HPDE6-E6E7 (cell line): ENCODE results near the gene CLCN2.
A peak's percentile ranks its signal among the peaks of the same experiment; 100 is the strongest.
"Not testable (repeated sequence)": the region's sequence is repeated elsewhere in the genome, so short reads cannot be mapped to it uniquely, and the experiment has no call there.

ENCODE experiments used
- DNase-seq: peaks from one replicate; pipeline ENCODE4 v3.0.0; 2011; ENCODE audit warnings: missing footprints; ENCODE audit errors: extremely low spot score

CLCN2 gene

DNA sequence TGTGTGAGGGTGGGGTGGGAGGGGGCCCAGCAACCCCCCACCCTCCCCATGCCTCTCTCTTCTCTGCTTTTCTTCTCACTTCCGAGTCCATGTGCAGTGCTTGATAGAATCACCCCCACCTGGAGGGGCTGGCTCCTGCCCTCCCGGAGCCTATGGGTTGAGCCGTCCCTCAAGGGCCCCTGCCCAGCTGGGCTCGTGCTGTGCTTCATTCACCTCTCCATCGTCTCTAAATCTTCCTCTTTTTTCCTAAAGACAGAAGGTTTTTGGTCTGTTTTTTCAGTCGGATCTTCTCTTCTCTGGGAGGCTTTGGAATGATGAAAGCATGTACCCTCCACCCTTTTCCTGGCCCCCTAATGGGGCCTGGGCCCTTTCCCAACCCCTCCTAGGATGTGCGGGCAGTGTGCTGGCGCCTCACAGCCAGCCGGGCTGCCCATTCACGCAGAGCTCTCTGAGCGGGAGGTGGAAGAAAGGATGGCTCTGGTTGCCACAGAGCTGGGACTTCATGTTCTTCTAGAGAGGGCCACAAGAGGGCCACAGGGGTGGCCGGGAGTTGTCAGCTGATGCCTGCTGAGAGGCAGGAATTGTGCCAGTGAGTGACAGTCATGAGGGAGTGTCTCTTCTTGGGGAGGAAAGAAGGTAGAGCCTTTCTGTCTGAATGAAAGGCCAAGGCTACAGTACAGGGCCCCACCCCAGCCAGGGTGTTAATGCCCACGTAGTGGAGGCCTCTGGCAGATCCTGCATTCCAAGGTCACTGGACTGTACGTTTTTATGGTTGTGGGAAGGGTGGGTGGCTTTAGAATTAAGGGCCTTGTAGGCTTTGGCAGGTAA is 15.9 kb downstream of the CLCN2 start:
- DNase-seq, result peak; percentile 80

- no peak for DNase-seq
These were observed 16.7 kb downstream of the CLCN2 start for GRCh38 chr3:184344579-184345316.

GRCh38 chr3:184343200-184343876 is 18.1 kb downstream of the CLCN2 start:
- no peak for DNase-seq

GRCh38 chr3:184341925-184342324 is 19.5 kb downstream of the CLCN2 start:
- peak; percentile 94 for DNase-seq

GRCh38 chr3:184339451-184340135 is 21.8 kb downstream of the CLCN2 start:
- DNase-seq, result not testable (repeated sequence)

DNA sequence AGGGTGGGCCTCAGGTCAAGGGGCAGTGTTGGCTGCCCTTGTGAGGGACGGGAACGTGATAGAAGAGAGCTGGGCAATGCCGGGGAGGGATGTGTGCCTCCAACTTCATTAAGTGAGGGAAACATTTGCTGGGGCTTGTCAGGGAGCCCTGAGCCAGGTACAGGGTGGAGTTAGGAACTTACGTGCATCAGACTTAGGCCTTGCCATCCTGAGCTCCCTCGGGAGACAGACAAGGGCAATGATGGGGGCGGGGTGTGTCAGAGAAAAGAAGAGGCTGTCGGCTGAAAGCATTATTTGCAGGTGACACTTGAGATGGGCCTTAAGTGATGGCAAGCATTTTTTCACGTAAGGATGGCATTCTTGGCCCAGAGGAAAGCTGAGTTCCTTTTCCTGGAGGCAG is 22.4 kb downstream of the CLCN2 start:
- no peak for DNase-seq

DNA sequence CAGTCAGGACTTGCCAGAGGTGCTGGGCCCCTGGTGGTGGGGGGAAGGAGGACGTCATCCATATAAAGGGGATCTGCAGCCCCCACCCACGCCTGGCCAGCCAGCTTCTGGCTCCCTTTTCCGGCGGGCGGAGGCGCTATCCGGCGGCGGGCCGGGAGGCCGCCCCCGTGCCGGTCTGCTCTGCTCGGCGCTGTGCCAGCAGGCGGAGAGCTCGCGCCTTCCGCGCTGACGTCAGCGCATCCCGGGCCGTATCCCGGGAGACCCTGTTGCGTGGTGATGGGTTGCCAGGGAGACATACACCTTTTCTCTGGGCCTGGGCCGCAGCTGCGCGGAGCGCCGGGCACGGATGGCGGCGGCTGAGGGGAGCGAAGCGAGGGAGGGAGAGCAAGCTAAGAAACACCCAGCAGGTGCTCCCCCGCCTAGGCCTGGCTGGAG is 22.9 kb downstream of the CLCN2 start:
- DNase-seq, result no peak

- DNase-seq, result no peak
These were observed 23.4 kb downstream of the CLCN2 start for GRCh38 chr3:184337981-184338380.

GRCh38 chr3:184337399-184337714 is 24.0 kb downstream of the CLCN2 start, which contains the start of gene FAM131A:
Gene FAM131A (plus strand): TSS chr3:184337600. CDS start chr3:184337631, 31 bp downstream.
- DNase-seq, result no peak

DNA sequence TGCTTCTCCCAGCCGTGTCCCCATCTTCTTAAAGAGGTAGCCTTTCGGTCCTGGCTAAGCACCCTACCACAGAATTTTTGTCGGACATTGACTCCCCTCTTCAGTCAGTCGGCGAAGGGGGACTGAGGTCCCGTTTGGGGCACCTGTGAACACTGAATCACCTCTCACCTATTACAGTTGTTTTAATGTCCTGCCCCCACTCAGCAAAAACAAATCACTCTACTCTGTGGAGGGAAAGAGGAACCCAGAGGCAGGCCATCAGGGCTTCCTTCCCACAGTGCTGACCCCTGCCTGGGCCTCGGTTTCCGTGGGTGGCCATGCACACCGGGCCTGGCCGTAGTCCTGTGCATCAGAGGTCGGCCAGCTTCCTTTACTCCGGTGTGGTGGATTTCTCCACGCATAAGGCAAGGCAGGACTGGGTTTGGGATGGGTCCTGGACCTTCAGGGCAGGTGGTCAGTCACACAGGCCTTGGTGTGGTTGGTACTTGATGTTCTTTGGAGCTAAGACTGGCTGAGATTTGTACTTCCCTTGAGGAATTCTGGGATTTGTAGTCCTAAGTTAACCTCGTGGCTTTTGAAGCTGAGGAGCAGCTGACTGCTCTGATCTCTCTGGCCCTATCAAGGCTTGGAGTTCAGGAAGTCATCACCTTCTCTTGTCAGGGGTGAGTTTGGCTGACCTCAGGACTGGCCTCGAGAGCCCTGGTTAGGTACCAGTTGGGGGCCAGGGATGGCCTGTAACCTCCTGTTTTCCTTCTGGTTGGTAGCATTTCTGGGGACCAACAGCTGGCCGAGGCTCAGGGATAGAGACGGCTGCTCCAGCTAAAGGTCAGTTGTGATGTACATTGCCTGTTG is 24.6 kb downstream of the CLCN2 start:
- no peak for DNase-seq

- DNase-seq, result no peak
These were observed 25.5 kb downstream of the CLCN2 start for GRCh38 chr3:184335661-184336546.

- DNase-seq, result no peak
These were observed 26.1 kb downstream of the CLCN2 start for GRCh38 chr3:184335291-184335660.

GRCh38 chr3:184334470-184335158 is 26.8 kb downstream of the CLCN2 start:
- DNase-seq, result no peak

DNA sequence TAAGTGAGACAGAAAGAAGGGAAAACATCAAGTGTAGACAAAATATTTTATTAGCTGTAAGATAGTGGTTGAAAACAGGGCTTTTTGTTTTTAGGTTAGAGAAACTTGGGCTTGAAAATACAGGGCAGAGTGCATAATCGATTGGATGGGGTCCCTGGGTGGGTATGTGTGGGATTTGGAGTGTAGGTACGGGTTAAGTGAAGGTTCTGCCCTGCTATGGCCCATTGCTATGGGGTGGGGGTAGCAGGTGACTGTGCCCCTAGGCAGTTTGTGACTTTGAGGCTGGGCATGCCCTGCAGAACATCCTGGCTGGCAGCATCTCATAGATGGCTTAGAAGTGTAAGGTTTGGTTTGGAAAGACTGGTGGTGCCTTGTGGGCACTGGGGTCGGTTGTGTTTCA is 27.7 kb downstream of the CLCN2 start:
- DNase-seq, result no peak

DNA sequence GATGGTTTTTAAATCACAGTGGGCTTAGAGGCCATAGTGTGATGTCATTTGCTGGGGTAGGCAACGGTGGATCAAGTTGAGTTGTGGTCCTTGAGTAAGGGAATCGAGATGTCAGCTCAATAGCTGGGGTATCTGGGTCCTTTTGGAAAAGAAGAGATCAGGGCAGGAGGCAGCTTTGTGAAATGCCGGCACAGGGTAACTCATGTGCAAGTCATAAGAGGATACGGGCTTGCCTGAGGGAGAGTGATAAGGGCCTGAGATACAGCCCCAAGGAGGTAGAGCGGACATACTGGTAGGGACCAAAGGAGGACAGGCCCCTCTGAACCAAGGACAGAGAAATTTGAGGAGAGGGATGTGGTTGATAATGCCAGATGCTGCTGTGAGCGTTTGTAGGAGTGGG is 28.2 kb downstream of the CLCN2 start:
- no peak for DNase-seq

- DNase-seq, result peak; percentile 74
These were observed 28.9 kb downstream of the CLCN2 start for GRCh38 chr3:184332370-184333090.

DNA sequence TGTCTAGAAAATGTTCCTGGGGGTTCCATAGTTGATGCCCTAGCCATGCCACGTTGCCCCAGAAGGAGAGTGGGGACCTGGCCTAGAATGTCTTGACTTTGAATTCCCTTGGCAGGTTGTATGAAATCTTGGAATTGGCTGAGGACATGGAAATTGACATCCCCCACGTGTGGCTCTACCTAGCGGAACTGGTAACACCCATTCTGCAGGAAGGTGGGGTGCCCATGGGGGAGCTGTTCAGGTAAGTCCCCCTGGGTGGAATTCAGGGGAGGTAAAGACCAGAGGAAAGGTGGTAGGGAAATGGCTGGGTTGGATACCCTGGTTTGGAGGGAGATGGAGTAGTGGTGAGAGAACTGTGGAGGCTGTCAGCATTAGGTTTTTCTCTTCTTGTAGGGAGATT is 32.9 kb downstream of the CLCN2 start:
- DNase-seq, result no peak

GRCh38 chr3:184327171-184327570 is 34.2 kb downstream of the CLCN2 start:
- DNase-seq, result no peak
